Measurements from ENCODE around the gene PSMB2.

The PSMB2 gene

DNA sequence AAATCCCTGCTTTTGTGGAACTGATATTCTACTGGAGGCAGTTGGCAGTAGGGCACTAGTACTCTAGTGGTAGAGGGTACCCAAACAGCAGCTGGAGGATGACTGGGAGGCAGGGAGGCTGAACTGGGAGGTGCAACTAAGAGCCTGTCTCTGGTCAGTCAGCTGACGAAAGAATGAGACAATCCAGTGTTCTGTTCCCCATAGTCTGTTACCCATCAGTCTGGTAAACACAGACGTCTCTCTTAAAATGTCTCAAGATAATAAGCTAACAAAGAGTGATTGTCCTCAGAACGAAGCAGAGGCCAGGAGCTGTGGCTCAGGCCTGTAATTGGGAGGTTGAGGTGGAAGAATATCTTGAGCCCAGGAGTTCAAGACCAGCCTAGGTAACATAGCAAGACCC, 37.9 kb downstream of the PSMB2 start:
- Histone ChIP-seq H3K27me3 (ENCODE audit: control insufficient read depth, insufficient read depth, low read length) (no peaks in the 10 kb centered on the region), H3K79me2 (no peaks in the 10 kb centered on the region), H3K4me1 (no peaks in the 10 kb centered on the region), H3K9me3 (ENCODE audit: control insufficient read depth, low read length) (no peaks in the 10 kb centered on the region), H2AFZ (no peak overlapping the region), H3K9ac (no peak overlapping the region), H3K36me3 (ENCODE audit: control insufficient read depth, insufficient read depth, low read length) (no peaks in the 10 kb centered on the region), H3K27ac (no peak overlapping the region), H3K4me3 (ENCODE audit: low read depth, low read length) (no peak overlapping the region), H3K4me2 (ENCODE audit: low read length) (no peak overlapping the region)
- TF ChIP-seq, protein P1, sequence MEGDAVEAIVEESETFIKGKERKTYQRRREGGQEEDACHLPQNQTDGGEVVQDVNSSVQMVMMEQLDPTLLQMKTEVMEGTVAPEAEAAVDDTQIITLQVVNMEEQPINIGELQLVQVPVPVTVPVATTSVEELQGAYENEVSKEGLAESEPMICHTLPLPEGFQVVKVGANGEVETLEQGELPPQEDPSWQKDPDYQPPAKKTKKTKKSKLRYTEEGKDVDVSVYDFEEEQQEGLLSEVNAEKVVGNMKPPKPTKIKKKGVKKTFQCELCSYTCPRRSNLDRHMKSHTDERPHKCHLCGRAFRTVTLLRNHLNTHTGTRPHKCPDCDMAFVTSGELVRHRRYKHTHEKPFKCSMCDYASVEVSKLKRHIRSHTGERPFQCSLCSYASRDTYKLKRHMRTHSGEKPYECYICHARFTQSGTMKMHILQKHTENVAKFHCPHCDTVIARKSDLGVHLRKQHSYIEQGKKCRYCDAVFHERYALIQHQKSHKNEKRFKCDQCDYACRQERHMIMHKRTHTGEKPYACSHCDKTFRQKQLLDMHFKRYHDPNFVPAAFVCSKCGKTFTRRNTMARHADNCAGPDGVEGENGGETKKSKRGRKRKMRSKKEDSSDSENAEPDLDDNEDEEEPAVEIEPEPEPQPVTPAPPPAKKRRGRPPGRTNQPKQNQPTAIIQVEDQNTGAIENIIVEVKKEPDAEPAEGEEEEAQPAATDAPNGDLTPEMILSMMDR (IDR thresholded peaks at IDR 0.05), result no peak

DNA sequence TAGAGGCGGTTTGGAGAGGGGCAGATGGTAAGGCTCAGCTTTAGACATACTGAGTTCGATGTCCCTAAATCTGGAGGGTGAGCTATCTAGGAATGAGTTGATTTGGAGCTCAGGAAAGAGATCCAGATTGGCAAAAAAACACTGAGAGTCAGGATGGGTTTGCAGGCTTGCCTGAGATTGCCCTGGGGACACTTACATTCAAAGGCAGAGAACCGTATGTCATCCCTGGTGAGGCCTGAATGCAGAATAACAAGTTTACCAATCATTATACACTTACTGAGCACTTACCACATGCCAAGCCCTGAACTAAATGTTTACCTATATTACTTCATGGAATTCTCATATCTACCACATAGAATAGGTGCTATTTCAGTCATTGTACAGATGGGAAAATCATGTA, 40.7 kb downstream of the PSMB2 start:
- Histone ChIP-seq H3K4me3 (ENCODE audit: low read depth, low read length) (no peak overlapping the region), H3K4me2 (ENCODE audit: low read length) (no peak overlapping the region), H3K9ac (no peak overlapping the region), H3K36me3 (ENCODE audit: control insufficient read depth, insufficient read depth, low read length) (no peaks in the 10 kb centered on the region), H3K27ac (no peak overlapping the region), H3K27me3 (ENCODE audit: control insufficient read depth, insufficient read depth, low read length) (no peaks in the 10 kb centered on the region), H2AFZ (no peak overlapping the region), H3K9me3 (ENCODE audit: control insufficient read depth, low read length) (no peaks in the 10 kb centered on the region), H3K4me1 (no peaks in the 10 kb centered on the region), H3K79me2 (no peaks in the 10 kb centered on the region)
- TF ChIP-seq, protein P1 (IDR thresholded peaks at IDR 0.05), result no peak

DNA sequence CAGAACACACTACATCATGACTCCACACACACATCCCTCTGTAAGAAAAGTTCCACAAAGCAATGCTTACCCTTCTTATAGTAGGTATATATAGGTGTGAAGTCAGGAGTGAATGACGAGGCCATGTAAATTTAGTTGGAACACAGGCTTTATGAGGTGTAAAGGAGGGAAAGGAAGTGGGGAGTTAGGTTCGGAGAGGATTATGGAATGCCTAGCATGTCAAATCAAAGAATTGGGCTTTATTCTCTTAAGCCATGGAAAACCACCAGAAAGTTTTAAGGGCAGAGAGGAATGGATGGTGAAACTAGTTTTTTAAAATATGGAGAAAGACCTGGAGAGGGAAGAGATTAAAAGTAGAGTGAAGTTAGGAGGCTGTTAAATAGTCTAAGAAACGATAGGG, 41.9 kb downstream of the PSMB2 start:
- no peaks in the 10 kb centered on the region for H3K4me1 ChIP-seq
- H3K27ac ChIP-seq, result no peak overlapping the region
- H3K9ac ChIP-seq, result no peak overlapping the region
- H3K4me3 ChIP-seq (ENCODE audit: low read depth, low read length), result no peak overlapping the region
- H3K27me3 ChIP-seq (ENCODE audit: control insufficient read depth, insufficient read depth, low read length), result no peaks in the 10 kb centered on the region
- H2AFZ ChIP-seq, result no peak overlapping the region
- no peaks in the 10 kb centered on the region for H3K36me3 ChIP-seq (ENCODE audit: control insufficient read depth, insufficient read depth, low read length)
- TF ChIP-seq, protein P1 (IDR thresholded peaks at IDR 0.05), result no peak
- H3K9me3 ChIP-seq (ENCODE audit: control insufficient read depth, low read length), result no peaks in the 10 kb centered on the region
- H3K79me2 ChIP-seq, result no peaks in the 10 kb centered on the region
- no peak overlapping the region for H3K4me2 ChIP-seq (ENCODE audit: low read length)

DNA sequence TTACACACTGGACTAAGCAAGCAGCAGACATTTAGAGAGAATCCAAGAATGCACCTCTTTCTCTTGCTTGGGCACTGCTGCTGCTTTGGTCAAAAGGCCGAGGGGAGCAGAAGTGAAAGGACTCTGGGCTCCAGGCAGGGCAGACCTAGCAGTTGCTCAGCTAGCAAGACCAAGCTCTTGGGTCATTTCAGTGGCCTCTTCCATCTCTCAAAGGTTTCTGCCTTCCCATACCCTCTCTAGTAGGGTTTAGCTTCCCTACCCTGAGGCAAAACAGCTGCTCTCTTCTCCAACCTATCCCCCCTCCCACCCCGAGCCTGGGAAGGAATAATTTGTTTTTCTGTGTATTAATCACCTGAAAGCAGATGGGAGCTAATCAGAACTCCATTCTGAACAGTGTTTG, 42.4 kb downstream of the PSMB2 start:
- no peaks in the 10 kb centered on the region for H3K9me3 ChIP-seq (ENCODE audit: control insufficient read depth, low read length)
- H3K36me3 ChIP-seq (ENCODE audit: control insufficient read depth, insufficient read depth, low read length), result no peaks in the 10 kb centered on the region
- TF ChIP-seq, protein P1 (IDR thresholded peaks at IDR 0.05), result no peak

DNA sequence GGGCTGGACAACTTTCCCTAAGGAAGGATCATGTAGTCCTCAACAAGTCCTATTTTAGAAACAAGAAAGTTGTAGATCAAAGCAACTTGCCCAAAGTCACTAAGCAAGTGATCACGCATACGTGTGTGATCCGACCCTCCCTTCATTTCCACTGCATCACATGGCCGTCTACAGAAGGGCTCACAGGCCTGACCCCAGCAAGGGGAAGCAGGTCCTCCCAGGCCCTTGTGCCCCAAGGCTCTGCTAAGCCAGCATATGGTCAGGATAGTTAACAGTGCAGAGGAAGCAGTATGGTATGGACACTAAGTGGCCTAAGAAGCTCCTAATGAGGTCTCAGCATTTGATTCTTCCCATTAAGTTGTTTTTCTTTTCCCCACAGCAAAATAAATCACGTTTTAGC, 43.5 kb downstream of the PSMB2 start:
- Histone ChIP-seq H3K27ac (no peak overlapping the region), H3K4me1 (no peaks in the 10 kb centered on the region), H3K79me2 (no peaks in the 10 kb centered on the region), H3K9ac (no peak overlapping the region), H3K9me3 (ENCODE audit: control insufficient read depth, low read length) (no peaks in the 10 kb centered on the region), H3K4me2 (ENCODE audit: low read length) (no peak overlapping the region), H3K27me3 (ENCODE audit: control insufficient read depth, insufficient read depth, low read length) (no peaks in the 10 kb centered on the region), H3K36me3 (ENCODE audit: control insufficient read depth, insufficient read depth, low read length) (no peaks in the 10 kb centered on the region), H3K4me3 (ENCODE audit: low read depth, low read length) (no peak overlapping the region), H2AFZ (no peak overlapping the region)
- TF ChIP-seq, protein P1 (IDR thresholded peaks at IDR 0.05), result no peak

More for the DNA sequence above, 42.4 kb downstream of the PSMB2 start:
- Histone ChIP-seq H3K4me3 (ENCODE audit: low read depth, low read length) (no peak overlapping the region), H3K79me2 (no peaks in the 10 kb centered on the region), H3K27ac (no peak overlapping the region), H3K4me1 (no peaks in the 10 kb centered on the region), H3K4me2 (ENCODE audit: low read length) (no peak overlapping the region), H3K9ac (no peak overlapping the region), H2AFZ (no peak overlapping the region), H3K27me3 (ENCODE audit: control insufficient read depth, insufficient read depth, low read length) (no peaks in the 10 kb centered on the region)
